NCI-H774 (cell line): ENCODE measurements around the gene METTL1.

Source experiments
- DNase-seq: peaks from one replicate; lab custom pipeline; 2025; lab: John Stamatoyannopoulos, UW

METTL1 gene

GRCh38 chr12:57753756-57754337 lies 18.1 kb downstream of the METTL1 start:
- DNase-seq: no peak

DNA sequence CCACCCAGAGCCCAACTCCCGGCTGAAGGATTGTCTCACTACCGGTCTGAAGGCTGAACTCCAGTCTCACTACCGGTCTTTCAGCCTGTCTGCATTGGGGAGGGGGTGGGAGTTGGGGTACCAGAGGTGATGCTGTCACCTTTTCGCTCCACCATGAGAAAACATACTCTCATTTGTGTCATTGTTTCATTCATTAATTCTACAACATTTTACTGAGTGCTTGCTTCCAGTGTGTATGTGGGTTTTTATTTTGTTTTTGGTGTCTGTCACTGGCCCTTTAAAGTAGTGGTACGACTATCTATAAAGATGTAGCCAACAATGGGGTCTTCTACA lies 19.3 kb downstream of the METTL1 start:
- DNase-seq: no peak

DNA sequence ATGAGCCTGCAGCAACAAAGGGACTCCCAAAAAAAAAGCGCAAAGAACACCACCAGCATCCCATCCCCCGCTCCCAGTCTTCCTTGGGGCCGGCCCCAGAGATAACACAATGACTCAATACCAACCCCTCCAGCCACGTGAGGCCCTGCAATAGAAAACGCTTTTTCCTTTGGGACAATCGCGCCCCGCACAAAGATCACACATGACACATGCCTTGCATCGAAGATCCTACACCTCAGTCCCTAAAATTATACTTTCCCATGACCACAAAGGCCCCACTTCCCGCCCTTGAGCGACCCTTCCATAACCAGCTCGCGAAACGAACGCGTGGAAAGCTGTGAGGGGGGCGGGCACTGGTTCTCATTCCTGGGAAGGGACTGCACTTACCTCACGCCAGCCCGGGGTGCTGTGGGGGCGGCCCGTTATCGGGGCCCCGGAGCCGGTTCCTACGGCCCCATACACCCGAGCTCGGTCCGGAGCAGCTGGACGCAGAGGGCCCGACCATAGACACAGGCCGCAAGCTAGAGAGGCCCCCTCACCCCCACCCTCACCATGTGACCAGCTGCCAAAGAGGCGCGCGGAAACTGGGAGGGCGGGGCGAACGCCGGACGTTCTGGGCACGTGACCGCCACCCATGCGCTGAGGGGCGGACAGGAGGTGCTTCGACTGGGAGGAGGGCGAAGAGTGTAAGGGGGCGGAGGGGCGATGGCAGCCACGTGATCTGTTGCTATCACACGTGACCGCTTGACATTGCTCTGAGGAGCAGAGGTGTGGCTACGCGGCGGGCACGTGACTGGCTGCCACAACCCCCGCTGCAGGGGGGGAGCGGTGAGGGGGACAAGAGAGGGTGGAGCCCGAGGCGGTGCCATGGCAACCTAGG lies 19.9 kb downstream of the METTL1 start, which contains the start of gene CDK4:
Gene CDK4 (minus strand): TSS at position 523 of the 880 bp plus-strand sequence. CDS start 593 bp downstream, outside the sequence.
- peak; percentile 99 for DNase-seq

DNA sequence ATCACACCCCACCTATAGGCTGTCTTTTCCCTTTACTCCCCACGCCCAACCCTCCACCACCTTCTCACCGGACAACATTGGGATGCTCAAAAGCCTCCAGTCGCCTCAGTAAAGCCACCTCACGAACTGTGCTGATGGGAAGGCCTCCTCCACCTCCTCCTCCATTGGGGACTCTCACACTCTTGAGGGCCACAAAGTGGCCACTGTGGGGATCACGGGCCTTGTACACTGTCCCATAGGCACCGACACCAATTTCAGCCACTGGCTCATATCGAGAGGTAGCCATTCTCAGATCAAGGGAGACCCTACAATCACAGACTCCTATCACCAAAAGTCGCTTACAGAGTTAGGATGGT lies 20.5 kb downstream of the METTL1 start:
- DNase-seq: no peak

- DNase-seq: no peak
These were observed 21.1 kb downstream of the METTL1 start for GRCh38 chr12:57750561-57751431.

DNA sequence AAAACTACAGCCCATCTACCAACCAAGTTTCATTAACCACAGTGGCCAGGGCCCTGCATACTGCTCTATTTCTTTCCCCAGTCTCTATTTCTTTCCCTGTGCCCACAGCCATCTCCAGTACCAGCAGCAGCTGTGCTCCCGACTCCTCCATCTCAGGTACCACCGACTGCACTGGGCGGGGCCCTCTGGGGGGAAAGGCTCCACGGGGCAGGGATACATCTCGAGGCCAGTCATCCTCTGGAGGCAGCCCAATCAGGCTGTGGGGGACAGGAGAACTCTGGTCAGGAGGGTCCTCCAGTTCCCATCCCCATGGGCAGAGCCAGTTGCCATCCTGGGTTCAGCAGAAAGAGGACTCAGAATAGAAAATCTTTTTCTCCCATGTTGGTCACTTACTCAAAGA lies 22.8 kb downstream of the METTL1 start:
- no peak for DNase-seq

DNA sequence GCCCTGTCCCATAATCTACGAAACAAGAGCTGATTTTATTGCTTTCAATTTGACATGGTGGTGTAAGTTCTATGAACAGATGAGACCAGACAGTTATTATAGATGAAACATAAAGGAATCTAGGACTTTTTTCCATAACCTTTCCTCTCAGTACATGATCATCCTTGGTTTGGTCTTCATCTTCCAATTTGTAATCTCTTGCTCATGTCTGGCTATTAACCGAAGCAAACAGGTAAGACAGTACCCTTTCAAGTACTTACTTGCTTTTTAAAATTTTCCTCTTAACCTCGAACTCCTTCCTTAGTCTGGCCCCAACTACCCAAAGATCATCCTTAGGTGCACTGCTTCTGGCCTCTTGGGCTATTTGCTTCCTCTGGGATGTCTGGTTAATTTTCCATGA lies 25.9 kb downstream of the METTL1 start:
- no peak for DNase-seq

DNA sequence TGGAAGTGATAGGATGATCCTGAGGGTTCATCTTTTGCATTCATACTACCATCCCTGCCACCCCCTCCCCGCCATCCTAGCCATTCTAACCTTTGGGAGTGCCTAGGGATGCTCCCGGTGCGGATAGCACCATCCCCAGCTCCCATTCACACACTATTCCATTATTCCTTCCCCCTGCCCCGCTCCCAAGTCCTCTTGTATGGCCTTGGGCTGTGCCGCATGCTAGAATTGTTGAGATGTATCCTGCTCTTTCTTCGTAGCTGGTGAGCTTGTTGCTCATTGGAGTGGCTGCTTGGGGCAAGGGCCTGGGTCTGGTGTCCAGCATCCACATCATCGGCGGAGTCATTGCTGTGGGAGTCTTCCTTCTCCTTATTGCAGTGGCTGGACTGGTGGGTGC lies 26.4 kb downstream of the METTL1 start:
- DNase-seq: no peak

DNA sequence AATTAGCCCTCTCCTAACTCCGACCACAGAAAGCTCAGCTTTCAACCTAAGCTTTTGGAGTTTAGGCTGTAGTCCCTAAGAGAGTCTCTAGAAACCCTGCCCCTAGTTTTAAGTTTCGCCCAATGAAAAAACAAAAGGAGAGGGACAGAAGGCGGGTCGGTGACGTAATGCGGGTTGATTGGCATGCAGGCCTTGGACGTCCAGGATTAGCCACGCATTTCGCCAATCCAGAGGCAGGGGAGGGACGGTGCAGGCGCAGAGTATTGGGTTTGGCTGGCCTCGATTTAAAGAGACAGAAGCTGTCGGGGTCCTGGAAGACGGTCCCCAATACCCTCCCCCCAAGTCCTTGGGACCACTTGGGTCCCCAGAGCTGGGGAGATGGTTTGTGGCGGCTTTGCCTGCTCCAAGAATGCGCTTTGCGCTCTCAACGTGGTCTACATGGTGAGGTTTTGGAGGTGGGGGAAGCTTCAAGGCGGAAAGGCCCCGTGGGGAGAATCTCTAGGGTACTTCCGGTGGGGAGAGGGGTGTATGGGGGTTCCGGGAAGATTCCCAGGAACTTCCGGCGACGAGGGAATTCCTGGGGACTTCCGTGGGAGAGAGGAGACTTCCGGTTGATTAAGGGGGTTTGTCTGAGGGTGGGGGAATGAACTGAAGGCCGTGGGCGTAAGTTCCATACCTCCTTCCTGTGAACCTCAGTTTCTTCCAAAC lies 27.0 kb downstream of the METTL1 start, which contains the start of gene TSPAN31:
Gene TSPAN31 (plus strand): TSS at position 263 of the 708 bp plus-strand sequence. CDS start 116 bp downstream, at position 379.
- DNase-seq: peak; percentile 98

- peak; percentile 90 for DNase-seq
These were observed 27.6 kb downstream of the METTL1 start for GRCh38 chr12:57744194-57744776.

DNA sequence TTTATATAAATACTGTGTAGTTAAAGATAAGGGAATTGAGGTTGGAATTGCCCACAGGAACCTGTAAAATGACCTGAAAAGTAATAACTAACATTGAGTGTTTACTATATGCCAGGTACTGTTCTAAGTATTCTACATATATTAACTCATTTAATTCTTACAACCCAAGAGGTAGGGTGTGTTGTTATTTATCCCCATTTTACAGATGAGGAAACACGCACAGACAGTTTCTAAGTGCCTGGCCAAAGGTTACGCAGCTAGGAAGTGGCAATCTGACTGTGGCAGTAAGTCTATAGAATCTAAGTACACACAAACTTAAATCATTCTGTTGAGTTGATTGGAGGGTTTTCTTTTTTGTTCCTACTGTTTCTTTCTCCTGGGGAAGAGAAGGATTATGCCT lies 28.1 kb downstream of the METTL1 start:
- no peak for DNase-seq

DNA sequence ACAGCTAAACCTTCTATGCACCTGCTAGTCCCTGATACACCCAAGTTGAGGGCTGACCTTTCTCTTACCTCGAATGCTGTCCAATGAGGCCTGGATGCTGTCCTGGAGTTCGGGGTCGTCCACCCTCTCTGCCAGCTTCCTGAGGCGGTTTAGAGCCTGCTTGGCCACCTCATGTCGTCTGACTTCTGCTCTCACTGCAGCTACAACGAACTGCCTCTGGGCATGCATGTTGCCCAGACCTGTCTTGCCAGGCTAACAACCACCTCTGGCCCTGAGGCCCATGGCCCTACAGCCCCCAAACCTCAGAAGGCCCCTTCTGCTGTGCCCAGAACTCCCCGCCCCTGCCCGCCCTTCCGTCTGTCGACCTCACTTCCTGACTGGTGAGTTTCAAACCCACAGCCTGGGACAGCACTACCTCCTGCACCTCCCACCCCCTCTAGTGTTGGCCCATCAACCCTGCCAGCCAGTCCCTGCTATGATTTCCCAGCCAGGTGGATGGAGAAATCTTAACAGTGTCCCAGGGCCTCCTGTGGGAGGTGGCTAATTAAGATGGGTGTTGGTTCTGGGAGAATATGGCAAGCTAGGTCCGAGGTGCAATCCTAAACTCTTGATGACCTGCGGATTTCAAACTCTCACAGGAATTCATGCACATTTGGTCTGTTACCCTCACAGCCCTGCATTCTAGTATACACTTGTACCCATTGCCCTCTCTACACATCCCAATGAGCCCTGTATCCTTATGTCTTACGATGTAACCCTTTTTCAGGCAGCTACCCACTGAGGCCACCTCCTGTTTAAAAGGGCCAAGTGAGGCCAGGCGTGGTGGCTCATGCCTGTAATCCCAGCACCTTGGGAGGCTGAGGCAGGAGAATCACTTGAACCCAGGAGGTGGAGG lies 29.8 kb downstream of the METTL1 start:
- DNase-seq: no peak

- DNase-seq: no peak
These were observed 30.5 kb downstream of the METTL1 start for GRCh38 chr12:57741413-57741789.

DNA sequence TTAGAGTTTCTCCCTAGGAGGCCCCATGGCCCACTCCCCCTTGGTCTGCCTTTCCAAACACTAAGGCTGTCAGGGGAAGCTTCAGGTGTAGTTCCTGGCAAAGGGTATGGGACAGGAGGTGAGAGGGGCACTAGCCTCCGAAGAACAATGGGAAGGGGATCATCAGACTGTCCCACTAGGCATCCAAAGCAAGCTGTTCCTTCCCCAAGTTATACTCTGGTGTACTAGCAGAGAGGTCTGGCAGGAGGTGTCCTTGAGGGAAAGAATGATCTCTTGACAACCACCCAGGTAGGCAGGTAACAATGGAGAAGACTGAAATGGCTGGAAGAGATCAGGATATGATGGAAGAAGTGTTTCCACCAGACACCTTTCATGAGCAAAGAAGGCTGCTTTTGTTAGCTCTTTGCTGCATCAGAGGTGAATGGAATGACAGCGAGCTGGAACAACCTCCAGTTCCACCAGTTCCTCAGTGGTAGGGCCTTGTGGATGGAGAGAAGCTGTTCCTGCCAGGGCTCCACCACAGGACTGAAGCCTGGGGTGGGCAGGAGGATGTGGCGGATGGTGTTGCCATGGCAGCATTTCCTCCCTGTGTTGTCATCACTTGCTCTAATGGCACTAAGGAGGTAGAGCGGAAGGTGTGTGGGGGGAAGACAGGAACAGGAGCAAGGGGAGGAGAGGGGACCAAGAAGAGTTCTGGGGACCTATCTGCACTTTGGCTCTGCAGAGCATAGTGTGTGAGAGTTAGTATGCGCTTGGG lies 31.1 kb downstream of the METTL1 start:
- no peak for DNase-seq

- DNase-seq: no peak
These were observed 31.9 kb downstream of the METTL1 start for GRCh38 chr12:57739914-57740538.

GRCh38 chr12:57739387-57739786 lies 32.5 kb downstream of the METTL1 start:
- no peak for DNase-seq

DNA sequence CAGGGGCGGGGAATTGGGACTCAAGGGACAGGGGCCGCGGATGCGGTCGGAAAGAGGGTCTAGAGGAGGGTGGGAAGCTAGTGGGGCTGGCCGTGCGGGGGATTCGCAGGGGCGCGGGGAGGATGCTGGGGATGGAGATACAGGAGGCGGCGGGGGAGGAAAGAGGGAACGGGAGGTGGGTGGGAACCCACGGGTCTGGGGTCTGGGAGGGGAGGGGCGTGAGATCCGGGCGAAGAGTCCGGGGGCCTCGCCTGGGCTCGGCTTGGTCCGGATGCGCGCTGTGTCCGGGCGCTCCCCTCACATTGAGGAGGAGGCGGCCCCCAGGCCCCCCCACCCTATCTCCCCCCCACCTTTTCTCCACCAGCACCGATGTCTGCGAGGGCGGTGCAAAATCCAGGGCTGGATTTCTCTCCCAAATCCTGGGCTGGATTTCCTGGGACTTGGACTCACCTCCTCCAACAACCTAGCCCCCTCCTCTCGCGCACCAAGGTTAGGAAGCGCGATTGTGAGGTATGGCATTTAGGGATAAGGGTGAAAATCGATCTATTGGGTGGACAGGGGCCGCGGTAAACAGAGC lies 33.2 kb downstream of the METTL1 start, which contains the start of gene AGAP2:
Gene AGAP2 (minus strand): TSS at position 82 of the 577 bp plus-strand sequence. CDS start 496 bp downstream, outside the sequence.
- DNase-seq: no peak
